ENCODE results near the gene ZNF785.

Gene ZNF785

DNA sequence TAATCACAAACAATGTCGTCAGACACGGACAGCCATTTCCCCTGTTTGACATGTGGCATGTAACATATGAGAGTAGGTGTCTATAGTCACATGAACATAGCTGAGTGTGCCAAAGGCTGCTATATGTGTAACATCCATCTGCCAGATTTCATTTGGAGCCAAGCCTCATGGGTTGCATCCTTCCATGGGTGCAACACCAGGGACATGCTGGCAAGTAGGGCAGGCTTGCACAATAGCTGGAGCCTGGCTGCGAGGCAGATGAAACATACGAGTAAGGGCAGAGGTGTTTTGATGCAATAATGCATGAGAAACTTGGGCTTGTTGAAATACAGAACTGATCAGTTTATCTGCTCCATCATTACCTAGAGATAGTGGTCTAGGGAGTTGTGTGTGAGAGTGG, 33.7 kb upstream of the ZNF785 start:
- no peaks in the 10 kb centered on the region for H3K9me3 ChIP-seq (ENCODE audit: control insufficient read depth, insufficient read depth, low read length)
- WGBS (ENCODE audit: insufficient coverage, insufficient read length), result no CpG with 5 or more reads among the region's 4 CpGs
- no peak overlapping the region for H3K27ac ChIP-seq (ENCODE audit: low read length)
- no peak for DNase-seq (ENCODE audit: low read depth, low spot score)
- H3K27me3 ChIP-seq (ENCODE audit: control insufficient read depth, insufficient read depth, low read length), result no peaks in the 10 kb centered on the region
- H3K4me1 ChIP-seq (ENCODE audit: control insufficient read depth, insufficient read depth, low read length), result no peaks in the 10 kb centered on the region
- H3K36me3 ChIP-seq (ENCODE audit: control insufficient read depth, insufficient read depth, low read length), result no peaks in the 10 kb centered on the region
- no peak overlapping the region for H3K4me3 ChIP-seq (ENCODE audit: low read length)

- Histone ChIP-seq H3K4me1 (ENCODE audit: control insufficient read depth, insufficient read depth, low read length) (no peaks in the 10 kb centered on the region), H3K27ac (ENCODE audit: low read length) (no peak overlapping the region), H3K4me3 (ENCODE audit: low read length) (no peak overlapping the region), H3K36me3 (ENCODE audit: control insufficient read depth, insufficient read depth, low read length) (no peaks in the 10 kb centered on the region), H3K9me3 (ENCODE audit: control insufficient read depth, insufficient read depth, low read length) (no peaks in the 10 kb centered on the region), H3K27me3 (ENCODE audit: control insufficient read depth, insufficient read depth, low read length) (no peaks in the 10 kb centered on the region)
- WGBS (ENCODE audit: insufficient coverage, insufficient read length), result no CpG with 5 or more reads among the region's 12 CpGs
- DNase-seq (ENCODE audit: low read depth, low spot score), result no peak
These were observed 30.0 kb upstream of the ZNF785 start for GRCh38 chr16:30615358-30616091.

DNA sequence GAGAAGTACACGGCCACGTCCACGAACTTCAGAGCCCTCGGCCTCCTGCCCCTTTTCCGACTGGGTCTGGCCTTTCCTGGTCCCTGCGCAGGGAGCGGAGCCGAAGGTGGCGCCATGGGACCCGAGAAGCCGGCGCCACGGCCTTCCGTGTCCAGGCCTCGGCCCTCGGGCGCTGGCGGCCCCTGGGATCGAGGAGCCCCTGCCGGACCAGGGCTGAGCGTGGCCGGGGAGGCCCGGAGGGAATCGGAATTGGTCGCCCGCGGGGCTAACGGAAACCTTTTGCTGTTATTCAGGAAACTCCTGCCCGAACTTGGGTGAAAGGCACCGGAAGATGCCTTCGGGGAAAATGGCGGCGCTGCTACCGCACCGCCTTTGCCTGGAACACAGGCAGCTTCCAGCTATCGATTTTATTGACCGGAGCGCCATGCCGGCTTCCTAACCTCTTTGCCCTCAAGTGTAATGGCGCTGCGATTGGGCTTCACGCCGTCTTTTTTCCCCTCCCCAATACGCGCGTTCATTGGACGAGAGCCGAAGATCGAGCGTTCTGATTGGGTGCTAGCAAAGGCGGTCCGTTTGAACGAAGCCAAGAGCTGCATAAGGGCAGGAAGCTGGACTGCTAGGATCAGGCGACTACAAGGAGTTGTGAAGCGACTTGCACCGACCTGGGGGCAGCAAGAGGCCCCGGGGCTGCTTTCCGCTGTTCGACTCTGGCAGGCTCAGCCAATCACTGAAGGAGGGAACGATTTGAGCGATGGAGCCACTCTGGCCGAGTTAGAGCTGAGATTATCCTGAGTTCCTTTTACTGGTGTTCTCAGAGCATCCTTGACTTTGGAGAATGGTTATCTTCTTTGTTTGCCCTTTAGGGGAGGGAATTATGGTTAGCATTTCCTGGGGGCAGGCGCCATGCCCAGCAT, 24.7 kb upstream of the ZNF785 start, which contains the start of gene ZNF689:
Gene ZNF689 (minus strand): TSS at position 464 of the 914 bp plus-strand sequence. CDS start 348 bp downstream, at position 116.
- Histone ChIP-seq H3K9me3 (ENCODE audit: control insufficient read depth, insufficient read depth, low read length) (no peaks in the 10 kb centered on the region), H3K4me1 (ENCODE audit: control insufficient read depth, insufficient read depth, low read length) (no peaks in the 10 kb centered on the region), H3K27me3 (ENCODE audit: control insufficient read depth, insufficient read depth, low read length) (no peaks in the 10 kb centered on the region), H3K4me3 (ENCODE audit: low read length) (peak within 1 kb of the TSS; percentile 77), H3K36me3 (ENCODE audit: control insufficient read depth, insufficient read depth, low read length) (peaks cover under 1% of the 10 kb centered on the region; the same call in 1 of the 2 replicates), H3K27ac (ENCODE audit: low read length) (no peak within 1 kb of the TSS)
- no CpG with 5 or more reads among the region's 63 CpGs for WGBS (ENCODE audit: insufficient coverage, insufficient read length)
- peak; percentile 99 for DNase-seq (ENCODE audit: low read depth, low spot score)

GRCh38 chr16:30609002-30609925, 23.8 kb upstream of the ZNF785 start:
- Histone ChIP-seq H3K27ac (ENCODE audit: low read length) (no peak overlapping the region), H3K27me3 (ENCODE audit: control insufficient read depth, insufficient read depth, low read length) (no peaks in the 10 kb centered on the region), H3K36me3 (ENCODE audit: control insufficient read depth, insufficient read depth, low read length) (peaks cover 9% of the 10 kb centered on the region), H3K9me3 (ENCODE audit: control insufficient read depth, insufficient read depth, low read length) (no peaks in the 10 kb centered on the region), H3K4me1 (ENCODE audit: control insufficient read depth, insufficient read depth, low read length) (no peaks in the 10 kb centered on the region), H3K4me3 (ENCODE audit: low read length) (peak overlapping the region; percentile 77)
- no CpG with 5 or more reads among the region's 40 CpGs for WGBS (ENCODE audit: insufficient coverage, insufficient read length)
- DNase-seq (ENCODE audit: low read depth, low spot score), result no peak

DNA sequence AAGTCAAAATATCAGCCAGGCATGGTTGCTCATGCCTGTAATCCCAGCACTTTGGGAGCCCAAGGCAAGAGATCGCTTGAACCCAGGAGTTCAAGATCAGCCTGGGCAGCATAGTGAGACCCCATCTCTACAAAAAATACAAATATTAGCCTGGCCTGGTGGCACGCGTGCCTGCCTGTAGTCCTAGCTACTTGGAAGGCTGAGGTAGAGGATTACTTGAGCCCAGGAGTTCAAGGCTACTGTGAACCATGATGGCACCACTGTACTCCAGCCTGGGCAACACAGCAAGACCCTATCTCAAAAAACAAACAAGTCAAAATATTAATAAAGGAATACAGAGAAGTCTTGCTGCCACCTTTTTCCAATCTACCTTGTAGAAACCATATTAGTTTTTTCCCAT, 20.5 kb upstream of the ZNF785 start:
- no peak overlapping the region for H3K4me3 ChIP-seq (ENCODE audit: low read length)
- H3K27me3 ChIP-seq (ENCODE audit: control insufficient read depth, insufficient read depth, low read length), result no peaks in the 10 kb centered on the region
- no peaks in the 10 kb centered on the region for H3K9me3 ChIP-seq (ENCODE audit: control insufficient read depth, insufficient read depth, low read length)
- DNase-seq (ENCODE audit: low read depth, low spot score), result no peak
- H3K4me1 ChIP-seq (ENCODE audit: control insufficient read depth, insufficient read depth, low read length), result no peaks in the 10 kb centered on the region
- H3K36me3 ChIP-seq (ENCODE audit: control insufficient read depth, insufficient read depth, low read length), result peaks cover 16% of the 10 kb centered on the region
- no peak overlapping the region for H3K27ac ChIP-seq (ENCODE audit: low read length)
- WGBS (ENCODE audit: insufficient coverage, insufficient read length), result no CpG with 5 or more reads among the region's 3 CpGs

- DNase-seq (ENCODE audit: low read depth, low spot score), result no peak
- Histone ChIP-seq H3K27ac (ENCODE audit: low read length) (no peak overlapping the region), H3K4me1 (ENCODE audit: control insufficient read depth, insufficient read depth, low read length) (no peaks in the 10 kb centered on the region), H3K27me3 (ENCODE audit: control insufficient read depth, insufficient read depth, low read length) (no peaks in the 10 kb centered on the region), H3K9me3 (ENCODE audit: control insufficient read depth, insufficient read depth, low read length) (no peaks in the 10 kb centered on the region), H3K4me3 (ENCODE audit: low read length) (no peak overlapping the region), H3K36me3 (ENCODE audit: control insufficient read depth, insufficient read depth, low read length) (peaks cover 16% of the 10 kb centered on the region)
- no CpG with 5 or more reads among the region's 15 CpGs for WGBS (ENCODE audit: insufficient coverage, insufficient read length)
These were observed 19.7 kb upstream of the ZNF785 start for GRCh38 chr16:30605158-30605557.

GRCh38 chr16:30604316-30604947, 18.9 kb upstream of the ZNF785 start:
- Histone ChIP-seq H3K4me1 (ENCODE audit: control insufficient read depth, insufficient read depth, low read length) (no peaks in the 10 kb centered on the region), H3K27me3 (ENCODE audit: control insufficient read depth, insufficient read depth, low read length) (no peaks in the 10 kb centered on the region), H3K9me3 (ENCODE audit: control insufficient read depth, insufficient read depth, low read length) (no peaks in the 10 kb centered on the region), H3K36me3 (ENCODE audit: control insufficient read depth, insufficient read depth, low read length) (peaks cover 16% of the 10 kb centered on the region), H3K27ac (ENCODE audit: low read length) (no peak overlapping the region), H3K4me3 (ENCODE audit: low read length) (no peak overlapping the region)
- no CpG with 5 or more reads among the region's 49 CpGs for WGBS (ENCODE audit: insufficient coverage, insufficient read length)
- no peak for DNase-seq (ENCODE audit: low read depth, low spot score)

DNA sequence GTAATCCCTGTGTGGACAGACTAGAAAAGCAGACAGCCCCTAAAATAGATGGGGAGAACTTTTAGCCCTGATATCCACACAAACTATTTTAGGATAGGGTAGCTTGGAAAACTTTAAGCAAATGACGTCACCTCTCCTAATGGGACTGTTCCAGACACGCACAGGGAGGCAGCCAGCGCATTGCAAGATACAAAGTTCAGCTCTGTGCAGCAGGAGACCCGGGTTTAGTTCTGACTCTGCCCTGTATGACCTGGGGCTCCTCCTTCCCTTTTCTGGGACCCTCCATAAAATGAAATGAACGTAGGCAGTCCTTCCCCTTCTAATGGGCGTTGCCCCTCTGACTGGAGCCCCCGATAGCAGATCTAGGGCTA, 18.4 kb upstream of the ZNF785 start:
- no peak for DNase-seq (ENCODE audit: low read depth, low spot score)
- H3K36me3 ChIP-seq (ENCODE audit: control insufficient read depth, insufficient read depth, low read length), result peaks cover 16% of the 10 kb centered on the region
- H3K27ac ChIP-seq (ENCODE audit: low read length), result no peak overlapping the region
- H3K27me3 ChIP-seq (ENCODE audit: control insufficient read depth, insufficient read depth, low read length), result no peaks in the 10 kb centered on the region
- H3K9me3 ChIP-seq (ENCODE audit: control insufficient read depth, insufficient read depth, low read length), result no peaks in the 10 kb centered on the region
- H3K4me1 ChIP-seq (ENCODE audit: control insufficient read depth, insufficient read depth, low read length), result no peaks in the 10 kb centered on the region
- no CpG with 5 or more reads among the region's 7 CpGs for WGBS (ENCODE audit: insufficient coverage, insufficient read length)
- no peak overlapping the region for H3K4me3 ChIP-seq (ENCODE audit: low read length)

GRCh38 chr16:30602616-30603277, 17.2 kb upstream of the ZNF785 start:
- no peaks in the 10 kb centered on the region for H3K9me3 ChIP-seq (ENCODE audit: control insufficient read depth, insufficient read depth, low read length)
- no peaks in the 10 kb centered on the region for H3K4me1 ChIP-seq (ENCODE audit: control insufficient read depth, insufficient read depth, low read length)
- H3K4me3 ChIP-seq (ENCODE audit: low read length), result no peak overlapping the region
- DNase-seq (ENCODE audit: low read depth, low spot score), result no peak
- no peaks in the 10 kb centered on the region for H3K27me3 ChIP-seq (ENCODE audit: control insufficient read depth, insufficient read depth, low read length)
- no peak overlapping the region for H3K27ac ChIP-seq (ENCODE audit: low read length)
- H3K36me3 ChIP-seq (ENCODE audit: control insufficient read depth, insufficient read depth, low read length), result peaks cover 16% of the 10 kb centered on the region
- no CpG with 5 or more reads among the region's 4 CpGs for WGBS (ENCODE audit: insufficient coverage, insufficient read length)
